HL-60/S4 (cell line): ENCODE measurements around the gene TRIM36.

Experiments used
- in situ Hi-C: fragments of 300-500 bp; cut with MboI; formaldehyde crosslinking; loops from 2 replicates; pipeline ENCODE4 v1.14.3; 2022; ENCODE audit warnings: low sequenced_read_pairs

The TRIM36 gene

DNA sequence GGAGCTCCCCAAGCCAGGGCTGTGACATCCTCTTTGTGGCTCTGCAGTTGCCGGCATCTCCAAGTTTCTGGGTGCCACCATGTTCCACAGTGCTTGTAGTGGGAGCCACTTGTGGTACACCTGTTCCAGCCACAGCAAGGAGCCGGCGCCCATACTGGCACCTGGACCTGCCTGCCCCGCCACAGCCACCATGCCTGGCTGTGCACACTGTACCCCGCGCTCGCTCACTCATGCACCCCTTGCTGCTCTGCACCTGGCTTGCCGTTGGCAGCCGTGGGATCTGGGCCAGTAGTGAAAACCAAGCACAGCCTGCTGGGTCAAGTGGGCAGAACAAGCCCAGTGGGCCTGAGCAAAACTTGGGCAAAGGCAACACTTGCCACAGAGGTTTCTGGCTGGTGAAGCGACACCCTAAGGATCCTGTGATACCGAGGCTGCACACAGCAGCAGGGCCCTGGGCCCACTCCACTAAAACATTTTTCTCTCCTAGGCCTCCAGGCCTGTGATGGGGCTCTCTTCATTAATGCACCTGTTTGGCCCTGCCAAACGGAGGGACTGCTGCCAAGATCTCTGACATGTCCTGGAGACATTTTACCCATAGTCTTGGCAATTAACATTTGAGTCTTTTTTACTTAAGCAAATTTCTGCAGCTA is 2.8 kb downstream of the TRIM36 start:
- in situ Hi-C loops: no loop called here

GRCh38 chr5:115165790-115166189 is 3.9 kb downstream of the TRIM36 start:
- in situ Hi-C loops: no loop called here

DNA sequence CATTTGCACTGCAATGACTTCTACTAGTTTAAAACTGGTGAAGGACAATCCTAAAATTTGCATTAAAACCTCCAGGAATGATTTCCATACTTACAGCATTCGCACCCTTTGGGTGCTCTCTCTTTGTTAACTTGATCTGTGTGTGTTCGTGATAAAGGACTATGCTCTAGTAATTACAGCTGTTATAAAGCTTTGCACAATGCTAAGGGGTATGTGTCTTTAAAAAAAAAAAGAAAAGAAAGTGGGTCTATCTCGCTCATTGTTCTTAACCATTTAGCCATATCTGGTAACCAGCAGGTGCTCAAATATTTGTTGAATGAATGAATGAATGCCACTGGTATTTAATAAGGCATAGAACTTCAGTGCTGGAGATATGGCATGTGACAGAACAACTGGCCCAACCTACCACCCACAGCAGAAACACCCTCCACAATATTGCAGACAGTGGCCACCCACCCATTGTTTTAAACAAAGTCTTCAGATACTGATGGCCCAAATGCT is 8.7 kb downstream of the TRIM36 start:
- in situ Hi-C loops: no loop called here

DNA sequence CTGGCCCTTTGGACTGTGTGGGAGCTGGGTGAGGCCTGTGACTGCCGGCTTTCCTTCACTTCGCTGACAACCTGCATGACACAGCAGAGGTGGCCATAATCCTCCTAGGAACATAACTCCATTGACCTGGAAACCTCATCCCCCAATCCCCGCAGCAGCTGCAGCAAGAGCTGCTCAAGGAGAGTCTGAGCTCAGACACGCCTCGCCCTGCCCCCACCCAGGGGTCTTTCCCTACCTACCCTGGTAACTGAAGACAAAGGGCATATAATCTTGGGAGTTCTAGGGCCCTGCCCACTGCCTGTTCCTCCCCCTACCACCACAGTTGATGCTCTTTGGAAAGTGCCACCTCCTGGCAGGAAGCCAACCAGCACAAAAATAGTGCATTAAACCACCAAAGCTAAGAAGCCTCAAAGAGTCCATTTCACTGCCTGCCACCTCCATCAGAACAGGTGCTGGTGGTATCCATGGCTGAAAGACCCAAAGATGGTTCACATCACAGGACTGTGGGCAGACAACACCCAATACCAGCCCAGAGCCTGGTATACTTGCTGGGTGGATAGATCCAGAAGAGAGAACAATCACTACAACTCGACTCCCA is 18.4 kb downstream of the TRIM36 start:
- in situ Hi-C loops: no loop called here

- in situ Hi-C loops: no loop called here
These were observed 19.2 kb downstream of the TRIM36 start for GRCh38 chr5:115150512-115150911.

- in situ Hi-C loops: no loop called here
These were observed 22.7 kb downstream of the TRIM36 start for GRCh38 chr5:115147052-115147451.

DNA sequence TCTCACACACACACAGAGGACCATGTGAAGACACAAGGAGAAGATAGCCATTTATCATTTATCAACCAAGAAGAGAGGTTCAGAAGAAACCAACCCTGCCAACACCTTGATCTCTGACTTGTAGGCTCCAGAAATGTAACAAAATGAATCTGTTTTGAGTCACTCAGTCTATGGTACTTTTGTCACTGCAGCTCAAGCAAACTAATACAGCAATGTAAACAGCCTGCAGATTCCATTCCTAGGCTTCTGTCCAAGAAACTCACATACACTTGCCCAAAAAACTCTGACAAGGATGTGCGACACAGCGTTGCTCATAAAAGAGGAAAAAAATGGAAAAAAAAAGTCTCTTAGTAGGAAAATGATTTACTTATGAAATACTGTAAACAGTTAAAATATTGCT is 33.4 kb downstream of the TRIM36 start:
- in situ Hi-C loops: no loop called here

DNA sequence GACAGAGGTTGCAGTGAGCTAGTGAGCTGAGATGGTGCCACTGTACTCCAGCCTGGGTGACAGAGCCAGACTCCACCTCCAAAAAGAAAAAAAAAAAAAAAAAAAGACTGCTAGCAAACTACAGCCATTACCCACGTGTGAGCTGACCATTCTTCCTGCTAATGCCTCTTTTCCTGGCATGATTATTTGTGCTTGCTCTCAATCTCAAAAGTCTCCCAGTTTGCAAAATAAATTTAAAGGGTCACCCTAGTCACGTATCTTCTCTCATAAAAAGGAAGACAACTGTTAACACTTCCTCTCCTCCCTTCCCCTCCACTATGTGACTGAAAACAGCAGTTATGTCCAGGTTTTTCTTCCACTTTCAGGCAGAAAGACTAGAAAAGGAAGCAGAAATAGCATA is 37.2 kb downstream of the TRIM36 start:
- in situ Hi-C loops: no loop called here

- in situ Hi-C loops: no loop called here
These were observed 43.4 kb downstream of the TRIM36 start for GRCh38 chr5:115126303-115126702.

DNA sequence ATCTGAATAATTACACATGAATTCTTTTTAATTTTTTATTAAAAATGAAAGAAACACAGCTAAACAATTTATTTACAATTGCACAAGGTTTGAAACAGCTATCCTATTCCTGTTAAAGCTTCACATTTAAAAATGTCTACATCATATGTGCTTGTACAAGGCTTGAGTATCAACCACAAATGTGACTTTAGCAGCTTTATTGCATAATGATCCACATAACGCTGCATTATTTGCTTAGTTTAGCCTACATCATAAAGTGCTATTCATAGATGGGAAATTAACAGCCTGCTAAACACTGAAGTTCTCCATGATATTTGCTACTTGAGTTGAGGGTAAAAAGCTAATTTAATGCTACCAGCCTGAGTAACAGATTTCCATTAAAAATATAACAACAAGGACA is 45.0 kb downstream of the TRIM36 start:
- in situ Hi-C loops: no loop called here

GRCh38 chr5:115116001-115116400 is 53.7 kb downstream of the TRIM36 start:
- in situ Hi-C loops: no loop called here

GRCh38 chr5:115109840-115110239 is 59.9 kb downstream of the TRIM36 start:
- in situ Hi-C loops: loop anchor here (10.0 kb wide), 1 partner anchor 135 kb away; no protein-coding TSS in a partner anchor

DNA sequence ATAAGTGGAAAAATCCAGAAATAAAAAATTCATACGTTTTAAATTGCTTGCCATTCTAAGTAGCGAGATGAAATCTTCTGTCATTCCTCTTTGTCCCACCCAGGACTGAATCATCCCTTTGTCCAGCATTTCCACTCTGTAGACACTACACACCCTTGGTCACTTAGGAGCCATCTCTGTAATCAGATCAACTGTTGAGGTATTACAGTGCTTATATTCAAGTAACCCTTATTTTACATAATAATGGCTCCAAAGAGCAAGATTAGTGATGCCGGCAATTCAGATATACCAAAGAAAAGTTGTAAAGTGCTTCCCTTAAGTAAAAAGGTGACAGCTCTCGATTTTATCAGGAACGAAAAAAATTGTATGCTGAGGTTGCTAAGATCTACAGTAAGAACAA is 60.4 kb downstream of the TRIM36 start:
- in situ Hi-C loops: loop anchor here (10.0 kb wide), 1 partner anchor 135 kb away; no protein-coding TSS in a partner anchor

DNA sequence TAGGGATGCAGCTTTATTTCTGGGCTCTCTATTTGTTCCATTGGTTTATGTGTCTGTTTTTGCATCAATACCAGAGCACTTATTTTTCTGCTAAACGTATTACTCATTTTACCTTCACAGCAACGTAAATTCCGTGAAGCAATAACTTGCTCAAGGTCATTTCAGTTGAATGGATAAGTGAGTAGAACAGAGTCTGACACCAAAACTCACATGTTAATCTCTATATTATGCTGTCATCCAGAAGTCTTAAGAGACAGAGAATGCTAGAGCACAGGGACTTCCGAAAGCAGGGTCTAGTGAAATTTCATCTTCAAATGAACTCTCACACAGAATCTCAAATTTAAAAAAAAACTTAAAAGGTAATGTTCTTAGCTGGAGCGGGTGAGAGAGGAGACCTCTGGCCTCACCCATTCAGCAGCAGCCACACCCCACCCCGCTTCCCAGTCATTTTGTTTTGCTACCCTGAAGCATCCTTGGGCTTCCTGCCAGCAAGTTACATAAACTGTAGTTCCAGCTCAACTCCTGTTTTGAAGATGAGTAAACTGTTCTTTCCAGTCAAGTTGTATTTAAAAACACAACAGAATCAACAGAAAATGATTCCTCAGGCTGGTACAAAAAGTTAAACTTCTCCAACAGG is 69.3 kb downstream of the TRIM36 start:
- in situ Hi-C loops: loop anchor here (10.0 kb wide), 1 partner anchor 144 kb away; no protein-coding TSS in a partner anchor

- in situ Hi-C loops: no loop called here
These were observed 71.5 kb downstream of the TRIM36 start for GRCh38 chr5:115098041-115098702.

DNA sequence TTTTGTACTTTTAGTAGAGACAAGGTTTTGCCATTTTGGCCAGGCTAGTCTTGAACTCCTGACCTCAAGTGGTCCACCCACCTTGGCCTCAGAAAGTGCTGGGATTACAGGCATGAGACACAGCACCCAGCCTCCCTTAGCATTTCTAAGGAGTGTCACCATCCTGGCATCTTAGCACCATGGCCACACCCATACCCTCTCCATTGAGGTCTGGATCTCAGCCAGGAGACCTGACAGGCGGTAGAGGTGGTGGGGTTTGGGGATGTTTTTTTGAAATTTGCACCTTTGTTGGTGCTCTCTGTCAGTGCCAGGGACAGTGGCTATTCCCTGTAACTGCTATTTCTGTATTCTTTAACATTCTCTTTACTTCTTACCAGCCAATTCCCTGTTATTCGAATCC is 72.5 kb downstream of the TRIM36 start:
- in situ Hi-C loops: no loop called here

GRCh38 chr5:115096034-115096769 is 73.5 kb downstream of the TRIM36 start:
- in situ Hi-C loops: no loop called here

DNA sequence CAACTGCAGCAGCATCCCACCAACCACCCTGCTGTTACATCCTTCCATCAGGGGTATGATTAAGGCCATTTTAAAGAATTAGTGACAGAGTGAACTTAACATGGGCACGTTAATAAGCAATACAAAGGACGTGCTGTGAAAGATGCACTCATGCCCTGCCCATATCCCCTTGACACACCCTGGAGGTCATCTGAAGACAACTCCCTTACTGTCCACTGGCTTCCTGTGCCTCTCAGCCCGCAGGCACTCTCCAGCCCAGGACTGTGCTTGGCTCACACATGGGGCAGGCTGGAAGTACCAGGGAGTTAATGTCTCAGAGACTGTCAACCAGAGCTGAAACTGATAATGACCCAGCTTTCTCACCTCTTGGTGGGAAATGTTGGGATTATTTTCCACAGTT is 81.8 kb downstream of the TRIM36 start:
- in situ Hi-C loops: no loop called here

GRCh38 chr5:115086473-115086872 is 83.2 kb downstream of the TRIM36 start:
- in situ Hi-C loops: no loop called here

- in situ Hi-C loops: no loop called here
These were observed 85.4 kb downstream of the TRIM36 start for GRCh38 chr5:115084246-115084793.
